HG03342 (cell line): ENCODE results near the gene GUCY1B1.

Source experiments
- ATAC-seq: cut with Tn5 transposase; IDR thresholded peaks from one replicate; pipeline ENCODE4 v1.9.1; 2021; ENCODE audit warnings: mild to moderate bottlenecking, moderate library complexity; ENCODE audit not compliant: unreplicated experiment

Gene GUCY1B1

GRCh38 chr4:155758481-155759371, at the start of gene GUCY1B1:
GUCY1B1 (plus strand) TSS chr4:155759021; CDS start chr4:155759141, 120 bp downstream.
- peak; percentile 97 for ATAC-seq

DNA sequence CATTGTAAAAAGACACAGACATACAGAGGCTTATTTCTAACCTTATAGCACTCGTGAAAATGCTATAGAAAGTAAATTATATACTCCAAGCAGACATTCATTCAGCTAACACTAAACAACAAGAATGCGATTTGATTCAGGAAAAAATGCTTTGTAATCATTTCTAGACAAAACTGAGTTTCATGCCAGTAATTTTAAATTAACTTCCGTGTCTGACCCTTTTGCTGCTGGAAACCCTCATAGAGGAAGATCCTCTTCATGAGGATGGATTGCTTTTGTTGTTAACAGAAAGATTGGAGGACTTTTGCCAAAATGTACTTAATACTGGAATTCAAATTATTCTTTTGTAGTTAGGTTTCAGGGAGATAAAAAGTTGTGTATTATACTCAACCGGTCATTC, 48.9 kb upstream of the GUCY1B1 start:
- ATAC-seq = no peak

DNA sequence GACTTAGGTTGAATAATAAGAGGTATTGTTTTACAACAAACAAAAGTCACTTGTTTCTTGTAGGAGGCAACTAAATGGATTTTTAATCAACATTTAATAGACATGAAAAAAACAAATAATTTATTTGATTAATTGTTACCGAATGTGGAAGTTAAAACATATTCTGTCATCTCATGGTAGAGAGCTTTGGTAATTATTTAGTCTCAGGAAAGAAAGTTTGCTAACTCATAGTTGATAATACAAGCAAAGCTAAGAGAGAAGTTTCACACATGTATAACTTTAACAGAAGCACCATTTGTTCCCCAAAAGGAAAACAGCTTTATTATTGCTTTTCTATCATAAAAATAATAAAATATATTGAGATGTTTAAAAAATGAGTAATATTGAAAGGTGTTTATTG, 47.3 kb upstream of the GUCY1B1 start:
- no peak for ATAC-seq

GRCh38 chr4:155712846-155713245, 46.0 kb upstream of the GUCY1B1 start:
- no peak for ATAC-seq

GRCh38 chr4:155713911-155714310, 44.9 kb upstream of the GUCY1B1 start:
- ATAC-seq = no peak

DNA sequence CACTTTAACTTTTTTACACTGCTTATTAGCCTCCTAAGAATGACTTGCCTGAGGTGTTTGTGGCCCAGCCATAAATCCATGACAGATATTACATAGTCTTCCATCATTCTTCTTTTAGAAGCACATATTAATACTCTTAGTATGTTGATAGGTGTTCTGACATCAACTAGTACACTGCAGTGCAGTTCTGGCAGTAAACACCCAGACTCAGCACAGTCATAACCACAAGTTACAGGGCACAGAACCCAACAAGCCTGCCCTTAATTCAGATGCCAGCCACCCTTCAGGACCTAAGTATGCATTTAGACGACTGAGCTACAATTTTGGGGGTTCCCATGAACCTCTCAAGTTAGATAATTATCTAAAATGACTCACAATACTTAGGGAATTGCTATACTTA, 36.5 kb upstream of the GUCY1B1 start:
- no peak for ATAC-seq

DNA sequence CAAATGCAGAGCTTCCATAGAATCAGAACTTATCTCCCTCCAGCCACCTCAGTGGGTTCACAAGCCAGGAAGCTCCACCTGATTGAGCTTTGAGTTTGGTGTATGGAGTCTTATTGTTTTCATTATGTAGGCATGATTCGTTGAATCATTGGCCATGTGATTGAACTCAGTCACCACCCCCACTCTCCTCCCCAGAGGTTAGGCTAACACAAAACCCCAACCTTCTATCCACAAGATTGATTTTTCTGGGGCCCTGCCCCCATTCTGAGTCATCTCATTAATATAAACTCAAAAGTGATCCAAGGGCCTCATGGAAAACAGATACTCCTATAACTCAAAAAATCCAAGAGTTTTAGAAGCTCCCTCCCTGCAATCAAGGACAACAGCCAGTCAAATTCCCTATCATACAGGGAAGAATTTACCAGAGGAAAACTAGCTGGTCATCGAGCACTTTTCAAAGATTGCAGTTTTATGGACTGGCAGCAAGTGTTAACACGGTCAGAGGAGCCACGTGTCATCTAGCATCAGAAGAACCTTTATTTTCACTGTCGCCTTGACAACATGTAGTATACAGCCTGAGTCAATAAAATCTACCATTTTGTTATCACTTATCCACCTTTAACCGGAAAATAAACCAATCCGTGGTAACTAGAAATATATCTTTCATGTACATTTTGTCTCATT, 35.9 kb upstream of the GUCY1B1 start:
- ATAC-seq = no peak

DNA sequence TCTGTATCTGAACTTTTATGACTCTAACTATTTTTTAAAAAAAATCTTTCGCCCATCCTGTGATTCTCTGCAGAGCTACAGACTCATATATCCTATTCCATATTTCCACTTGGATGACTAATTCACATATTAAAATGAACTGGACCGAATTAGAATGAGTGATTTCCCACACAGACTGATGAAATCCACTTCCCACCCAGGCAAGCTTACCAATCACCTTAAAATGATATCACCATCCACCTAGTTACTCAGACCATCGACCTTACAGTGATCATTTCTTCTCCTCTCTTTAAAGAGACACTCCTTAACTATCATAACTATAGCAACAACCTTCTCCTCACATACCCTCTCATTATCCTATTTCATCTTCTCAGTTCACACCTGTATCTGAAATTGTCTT, 34.1 kb upstream of the GUCY1B1 start:
- no peak for ATAC-seq

GRCh38 chr4:155734065-155734464, 24.8 kb upstream of the GUCY1B1 start:
- no peak for ATAC-seq

GRCh38 chr4:155734951-155735350, 23.9 kb upstream of the GUCY1B1 start:
- no peak for ATAC-seq

DNA sequence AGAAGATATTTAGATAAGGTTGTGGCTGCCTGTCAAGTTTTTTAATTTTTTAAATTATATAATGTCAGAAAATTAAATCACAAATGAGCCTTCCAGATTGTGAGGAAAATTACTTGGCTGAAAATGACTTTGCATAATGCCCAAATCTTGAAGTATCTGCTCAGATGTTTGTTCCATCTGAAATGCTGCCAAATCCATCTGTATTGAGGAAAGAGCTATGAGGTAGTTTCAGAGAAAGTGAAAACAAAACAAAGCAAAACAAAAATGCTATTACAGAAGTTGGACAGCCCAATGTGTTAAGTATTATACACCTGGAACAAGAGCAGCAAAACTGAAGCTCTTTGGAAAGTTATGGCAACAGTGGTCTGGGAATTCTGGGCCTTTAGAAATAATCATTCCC, 23.3 kb upstream of the GUCY1B1 start:
- ATAC-seq = no peak

DNA sequence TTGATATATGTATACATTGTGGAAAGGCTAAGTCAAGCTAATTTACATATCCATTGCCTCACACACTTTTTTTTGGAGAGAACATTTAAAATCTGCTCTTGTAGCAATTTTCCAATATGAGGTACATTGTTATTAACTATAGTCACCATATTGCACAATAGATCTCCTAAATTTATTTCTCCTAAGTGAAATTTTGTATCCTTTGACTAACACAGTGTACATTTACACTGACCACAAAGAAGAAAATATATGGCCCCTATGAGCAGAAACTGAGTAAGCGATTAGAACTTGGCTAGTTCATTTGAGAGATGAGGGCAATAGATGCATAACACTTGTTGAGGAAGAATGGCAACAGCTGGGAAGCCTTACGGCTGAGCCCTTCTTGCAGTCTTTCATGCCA, 20.3 kb upstream of the GUCY1B1 start:
- ATAC-seq = no peak

GRCh38 chr4:155741546-155741945, 17.3 kb upstream of the GUCY1B1 start:
- ATAC-seq = no peak

- no peak for ATAC-seq
These were observed 16.4 kb upstream of the GUCY1B1 start for GRCh38 chr4:155742310-155743015.

DNA sequence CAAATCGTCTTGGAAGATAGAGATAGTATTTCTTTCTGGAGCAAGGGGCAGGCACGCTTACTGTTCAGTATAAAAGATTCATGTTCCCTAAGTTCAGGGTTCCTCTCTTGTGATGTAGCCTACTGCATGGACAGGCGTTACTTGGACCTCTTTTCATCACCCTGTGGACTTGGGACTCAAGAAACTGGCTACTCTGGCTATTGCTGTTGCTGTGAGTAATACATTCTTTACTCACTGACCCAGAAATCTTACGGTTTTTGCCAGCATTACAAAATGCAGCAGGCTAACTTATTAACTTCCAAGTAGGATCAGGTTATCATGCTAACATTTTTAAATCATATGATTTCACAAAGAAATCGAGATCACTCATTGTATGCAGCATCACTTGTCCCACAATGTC, 12.8 kb upstream of the GUCY1B1 start:
- ATAC-seq = no peak

GRCh38 chr4:155748039-155748438, 10.8 kb upstream of the GUCY1B1 start:
- ATAC-seq = no peak

DNA sequence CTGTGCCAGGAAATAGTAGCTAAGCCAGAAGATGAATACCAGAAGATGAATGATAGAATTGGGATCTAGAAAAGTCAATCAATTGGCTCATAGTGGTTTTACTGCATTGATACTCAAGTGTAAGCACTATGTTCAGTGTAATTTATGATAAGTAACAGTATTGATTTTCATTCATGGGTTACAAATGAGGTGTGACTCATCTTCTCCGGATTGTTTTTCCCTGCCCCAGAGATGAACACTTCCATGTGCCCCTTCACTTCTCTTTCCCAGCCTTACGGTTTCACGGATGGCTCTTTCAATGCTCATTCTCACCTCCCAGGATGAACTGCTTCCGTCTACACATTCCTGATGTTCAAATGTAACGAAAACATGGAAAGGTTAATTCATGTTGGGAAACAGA, 9.8 kb upstream of the GUCY1B1 start:
- no peak for ATAC-seq

DNA sequence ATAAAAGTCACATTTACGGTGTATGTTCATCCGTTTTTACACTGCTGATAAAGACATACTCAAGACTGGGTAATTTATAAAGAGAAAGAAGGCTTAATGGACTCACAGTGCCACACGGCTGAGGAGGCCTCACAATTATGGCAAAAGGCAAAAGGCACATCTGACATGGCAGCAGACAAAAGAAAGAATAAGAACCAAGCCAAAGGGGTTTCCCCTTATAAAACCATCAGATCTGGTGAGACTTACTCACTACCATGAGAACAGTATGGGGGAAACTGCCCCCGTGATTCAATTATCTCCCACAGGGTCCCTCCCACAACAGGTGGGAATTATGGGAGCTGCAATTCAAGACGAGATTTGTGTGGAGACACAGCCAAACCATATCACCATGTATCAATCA, 7.3 kb upstream of the GUCY1B1 start:
- no peak for ATAC-seq

DNA sequence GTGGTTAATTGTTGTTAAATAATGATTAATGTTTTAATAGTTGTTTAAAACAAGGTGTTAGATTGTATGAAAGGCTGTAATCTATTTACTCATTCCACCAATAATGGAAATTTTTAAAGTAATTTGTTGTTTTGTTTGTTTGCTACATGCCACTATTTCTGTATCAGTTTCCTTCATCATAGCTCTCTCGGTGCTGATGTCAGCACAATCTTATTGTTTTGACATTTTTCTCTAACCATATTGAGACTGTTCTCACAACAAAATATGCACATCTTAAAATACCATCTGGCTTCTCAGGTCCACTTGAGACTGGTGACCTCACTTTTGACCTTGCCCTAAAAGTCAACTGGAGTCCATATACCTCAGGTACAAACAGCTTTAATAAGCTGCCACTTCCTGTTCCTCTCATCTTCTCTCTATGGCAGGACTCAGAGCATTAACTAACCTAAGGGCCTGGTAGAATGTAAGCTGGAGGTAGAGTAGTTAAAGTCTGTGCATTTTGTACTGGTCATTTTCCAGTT, 1.0 kb upstream of the GUCY1B1 start:
- no peak for ATAC-seq

- ATAC-seq = peak; percentile 20
These were observed 791 bp downstream of the GUCY1B1 start for GRCh38 chr4:155759372-155760252.
